Adrenal gland (tissue), 5 donors: ENCODE results near the gene ZDHHC7.

Experiments used
- CTCF ChIP-seq, 6 experiments: fragments of 450-650 bp in 4 of 6; fragments of 200-600 bp in 2 of 6; sonication (generic) in 1 of 6; IDR thresholded peaks; 1 replicate in 5 of 6; 2 replicates in 1 of 6; pipeline versions ENCODE4 v1.5.1 to v1.8.0; 2016 to 2021; ENCODE audit warnings: antibody characterized with exemption in 6 of 6, mild to moderate bottlenecking in 2 of 6, moderate library complexity in 1 of 6
- POLR2A ChIP-seq, 2 donors: fragments of 450-650 bp; IDR thresholded peaks; one replicate each; pipeline ENCODE4 v1.6.1; 2017; ENCODE audit warnings: antibody characterized with exemption in 2 of 2, mild to moderate bottlenecking in 2 of 2, moderate library complexity in 1 of 2
- donor health status: DM: no; HTN: no; CAD: no.

DNA sequence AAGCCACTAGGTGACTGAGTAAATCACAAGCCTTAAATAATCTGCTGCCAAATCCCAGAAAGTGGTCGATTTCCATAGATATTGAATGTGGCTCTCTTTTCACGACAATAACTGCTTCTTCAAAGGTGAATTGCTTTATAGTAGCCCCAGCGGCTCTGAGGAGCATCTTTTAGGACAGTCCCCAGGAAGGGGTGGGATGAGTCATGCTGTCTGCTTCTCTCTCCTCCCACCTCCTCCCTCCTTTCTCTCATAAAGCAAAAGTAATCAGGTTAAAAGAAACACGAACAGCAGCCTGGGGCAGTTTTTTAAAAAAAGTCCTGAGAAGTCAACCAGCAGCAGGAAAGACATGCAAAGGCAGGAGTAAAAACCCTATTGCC is 18.1 kb upstream of the ZDHHC7 start:
- TF ChIP-seq CTCF (IDR thresholded peaks at IDR 0.05), result peak in 3 of 6 experiments; percentile 9 to 33 (median 19)
- TF ChIP-seq POLR2A (IDR thresholded peaks at IDR 0.05), result no peak
